Nephron progenitor cell (in vitro differentiated cells): ENCODE results near the gene UBE2E2.

ENCODE experiments used
- DNase-seq: peaks from one replicate; pipeline ENCODE4 v3.0.0; 2021
- H3K27ac Mint-ChIP-seq: 2 replicates; pipeline ENCODE4 v1.8.0; 2021; ENCODE audit warnings: mild to moderate bottlenecking, moderate library complexity, mixed read lengths
- H3K27me3 Mint-ChIP-seq: 2 replicates; pipeline ENCODE4 v1.8.0; 2021; ENCODE audit warnings: mild to moderate bottlenecking, low read depth, mixed read lengths; ENCODE audit not compliant: poor library complexity
- H3K36me3 Mint-ChIP-seq: 2 replicates; pipeline ENCODE4 v1.8.0; 2021; ENCODE audit warnings: low read depth, mixed read lengths
- H3K4me1 Mint-ChIP-seq: 2 replicates; pipeline ENCODE4 v1.8.0; 2021; ENCODE audit warnings: mixed read lengths
- H3K4me3 Mint-ChIP-seq: 2 replicates; pipeline ENCODE4 v1.8.0; 2021; ENCODE audit warnings: mild to moderate bottlenecking, moderate library complexity, mixed read lengths
- H3K9me3 Mint-ChIP-seq: 2 replicates; pipeline ENCODE4 v1.8.0; 2021; ENCODE audit warnings: mild to moderate bottlenecking, moderate library complexity, mixed read lengths
- TF ChIP-seq, protein P1 (sequence below): fragments of 200-600 bp; sonication (generic); IDR thresholded peaks from 2 replicates; pipeline ENCODE4 v1.5.0; 2021; ENCODE audit warnings: antibody characterized with exemption

The UBE2E2 gene

DNA sequence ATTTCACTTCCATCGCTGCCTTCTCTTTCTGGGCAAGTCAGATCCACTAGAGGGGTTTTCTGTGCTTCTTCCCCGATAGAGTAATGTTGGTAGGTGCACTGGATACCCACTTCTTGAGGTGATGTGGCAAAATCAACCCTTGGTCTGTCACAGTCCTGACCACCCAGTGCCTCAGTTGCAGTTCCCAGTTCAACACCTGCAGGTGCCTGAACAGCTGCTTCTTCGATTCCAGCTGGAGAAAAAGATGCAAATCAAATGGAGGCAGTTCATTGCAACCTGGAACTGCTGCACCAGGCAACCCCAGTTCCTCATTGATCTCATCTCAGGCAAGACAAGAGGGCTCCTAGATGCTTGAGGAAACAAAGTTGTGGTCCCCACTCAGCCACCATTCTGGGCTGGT, 186.6 kb downstream of the UBE2E2 start:
- Mint-ChIP-seq H3K9me3 (peaks cover 8% of the 10 kb centered on the region), H3K36me3 (peaks cover 6% of the 10 kb centered on the region), H3K4me1 (peaks cover 13% of the 10 kb centered on the region), H3K27ac (no peak overlapping the region), H3K4me3 (no peak overlapping the region), H3K27me3 (no peaks in the 10 kb centered on the region)
- TF ChIP-seq, protein P1, sequence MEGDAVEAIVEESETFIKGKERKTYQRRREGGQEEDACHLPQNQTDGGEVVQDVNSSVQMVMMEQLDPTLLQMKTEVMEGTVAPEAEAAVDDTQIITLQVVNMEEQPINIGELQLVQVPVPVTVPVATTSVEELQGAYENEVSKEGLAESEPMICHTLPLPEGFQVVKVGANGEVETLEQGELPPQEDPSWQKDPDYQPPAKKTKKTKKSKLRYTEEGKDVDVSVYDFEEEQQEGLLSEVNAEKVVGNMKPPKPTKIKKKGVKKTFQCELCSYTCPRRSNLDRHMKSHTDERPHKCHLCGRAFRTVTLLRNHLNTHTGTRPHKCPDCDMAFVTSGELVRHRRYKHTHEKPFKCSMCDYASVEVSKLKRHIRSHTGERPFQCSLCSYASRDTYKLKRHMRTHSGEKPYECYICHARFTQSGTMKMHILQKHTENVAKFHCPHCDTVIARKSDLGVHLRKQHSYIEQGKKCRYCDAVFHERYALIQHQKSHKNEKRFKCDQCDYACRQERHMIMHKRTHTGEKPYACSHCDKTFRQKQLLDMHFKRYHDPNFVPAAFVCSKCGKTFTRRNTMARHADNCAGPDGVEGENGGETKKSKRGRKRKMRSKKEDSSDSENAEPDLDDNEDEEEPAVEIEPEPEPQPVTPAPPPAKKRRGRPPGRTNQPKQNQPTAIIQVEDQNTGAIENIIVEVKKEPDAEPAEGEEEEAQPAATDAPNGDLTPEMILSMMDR, result no peak
- no peak for DNase-seq

DNA sequence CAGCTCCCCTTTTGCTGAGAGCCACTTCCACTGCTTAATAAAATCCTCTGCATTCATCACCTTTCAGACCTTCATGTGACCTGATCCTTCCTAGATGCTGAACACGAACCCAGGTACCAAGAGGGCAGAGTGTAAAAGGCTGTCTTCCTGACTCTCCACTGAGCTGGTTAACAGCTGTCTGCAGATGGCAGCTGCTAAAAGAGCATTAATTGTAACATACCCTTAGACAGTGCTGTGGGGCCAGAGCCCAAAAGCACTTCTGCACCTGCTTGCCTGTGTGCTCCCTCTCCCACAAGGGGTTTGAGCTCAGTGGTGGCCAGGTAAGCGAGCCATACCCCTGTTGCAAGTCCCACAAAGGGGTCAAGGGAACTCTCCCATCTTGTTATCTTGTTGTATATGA, 187.3 kb downstream of the UBE2E2 start:
- peaks cover 13% of the 10 kb centered on the region for H3K4me1 Mint-ChIP-seq
- TF ChIP-seq, protein P1, result no peak
- no peak overlapping the region for H3K4me3 Mint-ChIP-seq
- peaks cover 8% of the 10 kb centered on the region for H3K9me3 Mint-ChIP-seq
- H3K27me3 Mint-ChIP-seq, result no peaks in the 10 kb centered on the region
- peaks cover 6% of the 10 kb centered on the region for H3K36me3 Mint-ChIP-seq
- no peak for DNase-seq
- H3K27ac Mint-ChIP-seq, result no peak overlapping the region

DNA sequence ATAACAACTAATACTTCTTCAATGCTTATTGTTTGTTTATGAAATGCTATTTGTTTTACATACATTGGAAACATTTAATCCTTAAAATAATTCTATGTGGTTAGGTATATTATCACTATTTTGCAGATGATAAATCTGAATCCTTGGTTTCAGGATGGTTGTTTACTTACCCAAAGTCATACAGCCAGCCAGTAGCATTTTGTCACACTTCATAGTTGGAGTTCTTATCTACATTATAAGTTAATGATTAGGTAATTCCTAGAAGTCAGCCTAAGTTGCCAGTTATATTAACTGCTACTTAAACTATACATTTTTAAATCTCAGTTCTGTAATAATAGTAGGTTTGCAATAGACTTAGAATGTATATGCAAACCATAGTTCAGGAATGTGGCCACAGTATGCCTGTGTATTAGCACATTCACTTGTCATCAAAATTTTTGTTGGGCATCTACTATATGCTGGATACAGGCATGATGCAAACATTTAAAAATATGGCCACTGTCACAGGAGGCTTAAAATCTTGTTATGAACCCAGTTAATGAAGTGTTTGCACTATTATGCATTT, 187.9 kb downstream of the UBE2E2 start:
- Mint-ChIP-seq H3K27me3 (no peaks in the 10 kb centered on the region), H3K4me1 (peaks cover 13% of the 10 kb centered on the region), H3K27ac (no peak overlapping the region), H3K36me3 (peaks cover 6% of the 10 kb centered on the region), H3K9me3 (peaks cover 8% of the 10 kb centered on the region), H3K4me3 (no peak overlapping the region)
- no peak for DNase-seq
- TF ChIP-seq, protein P1, result no peak

DNA sequence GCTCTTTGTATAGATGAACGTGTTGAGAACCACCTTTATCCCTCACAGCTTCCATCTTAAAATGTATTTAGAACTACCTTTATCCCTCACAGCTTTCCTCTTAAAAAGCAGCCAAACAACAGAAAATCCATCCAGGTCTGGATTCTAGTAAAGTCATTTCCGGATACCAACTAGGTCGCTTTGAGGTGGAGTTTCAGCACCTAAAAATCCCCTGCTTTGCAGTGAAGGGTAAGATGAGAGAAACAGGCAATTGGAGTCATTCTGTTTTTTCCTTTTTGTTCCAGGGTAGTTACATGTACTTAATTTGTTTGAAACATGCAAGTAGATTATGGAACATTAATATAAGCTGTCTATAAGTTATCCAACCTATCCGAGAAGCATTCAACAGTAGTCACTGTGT, 192.0 kb downstream of the UBE2E2 start:
- peaks cover 5% of the 10 kb centered on the region for H3K4me1 Mint-ChIP-seq
- no peak overlapping the region for H3K4me3 Mint-ChIP-seq
- H3K27ac Mint-ChIP-seq, result no peak overlapping the region
- DNase-seq, result no peak
- TF ChIP-seq, protein P1, result no peak
- peaks cover 5% of the 10 kb centered on the region for H3K9me3 Mint-ChIP-seq
- H3K36me3 Mint-ChIP-seq, result peaks cover 5% of the 10 kb centered on the region
- no peaks in the 10 kb centered on the region for H3K27me3 Mint-ChIP-seq

DNA sequence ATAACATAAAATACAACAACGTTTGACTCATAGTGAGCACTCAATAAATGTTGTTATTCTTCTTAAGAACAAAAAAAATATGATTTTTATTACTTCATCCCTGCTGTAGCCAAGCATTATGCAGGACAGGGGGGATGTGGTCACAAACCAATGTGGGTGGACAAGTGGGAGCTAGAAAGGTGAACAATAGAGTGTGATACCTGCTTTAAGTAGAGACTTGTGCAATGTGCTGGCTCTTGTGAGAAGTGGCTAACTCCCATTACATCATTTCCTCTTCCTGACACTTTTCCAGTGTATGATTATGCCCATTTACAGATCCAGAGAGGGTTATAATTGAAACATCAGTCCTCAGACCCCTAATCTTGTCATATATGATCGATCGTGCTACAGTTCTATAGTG, 193.6 kb downstream of the UBE2E2 start:
- no peak overlapping the region for H3K4me3 Mint-ChIP-seq
- no peaks in the 10 kb centered on the region for H3K36me3 Mint-ChIP-seq
- H3K9me3 Mint-ChIP-seq, result no peaks in the 10 kb centered on the region
- peaks cover 5% of the 10 kb centered on the region for H3K4me1 Mint-ChIP-seq
- no peak overlapping the region for H3K27ac Mint-ChIP-seq
- no peak for DNase-seq
- TF ChIP-seq, protein P1, result no peak
- no peaks in the 10 kb centered on the region for H3K27me3 Mint-ChIP-seq

DNA sequence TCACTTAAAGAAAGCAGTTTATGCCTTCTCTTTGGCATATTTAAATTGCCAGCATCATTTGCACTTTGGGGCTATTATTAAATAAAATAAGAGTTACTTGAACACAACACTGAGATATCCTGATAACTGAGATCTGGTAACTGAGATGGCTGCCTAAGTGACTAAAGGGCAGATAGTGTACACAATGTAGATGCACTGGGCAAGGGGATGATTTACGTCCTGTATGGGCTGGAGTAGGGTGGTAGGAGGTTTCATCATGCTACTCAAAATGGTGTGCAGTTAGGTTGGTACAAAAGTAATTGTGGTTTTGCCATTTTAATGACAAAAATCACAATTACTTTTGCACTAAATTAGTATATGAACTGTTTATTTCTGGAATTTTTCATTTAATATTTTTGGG, 196.1 kb downstream of the UBE2E2 start:
- no peak overlapping the region for H3K4me3 Mint-ChIP-seq
- TF ChIP-seq, protein P1, result no peak
- peaks cover 5% of the 10 kb centered on the region for H3K4me1 Mint-ChIP-seq
- no peaks in the 10 kb centered on the region for H3K27me3 Mint-ChIP-seq
- H3K27ac Mint-ChIP-seq, result peak overlapping the region; percentile 49
- H3K36me3 Mint-ChIP-seq, result no peaks in the 10 kb centered on the region
- H3K9me3 Mint-ChIP-seq, result no peaks in the 10 kb centered on the region
- DNase-seq, result no peak
